A549 (cell line): ENCODE measurements around the gene TCP11X2. TPM values are rescaled to one million over a fixed set of nuclear protein-coding genes. Genes with fewer than 3 reads are reported as not detected.

Experiments used
- ATAC-seq, 2 experiments: fragments of 200-7000 bp in 1 of 2; fragments of >200 bp in 1 of 2; cut with Nextera tagmentation in 1 of 2; cut with Tn5 transposase in 1 of 2; 3 replicates each; pipeline versions ENCODE4 v1.8.0 to v1.9.1; 2018 to 2020; ENCODE audit warnings: mild to moderate bottlenecking in 1 of 2, moderate library complexity in 1 of 2
- CTCF ChIA-PET: fragments of 300-600 bp; sonication (Branson Sonifier 250); formaldehyde crosslinking; extraction: SDS; loops from one replicate; lab custom pipeline; 2021; ENCODE audit warnings: antibody characterized with exemption, inconsistent platforms; lab: Yijun Ruan, JAX
- POLR2A ChIA-PET: fragments of 350-600 bp; formaldehyde crosslinking; extraction: SDS; loops from one replicate; lab custom pipeline; 2021; ENCODE audit warnings: antibody characterized with exemption, inconsistent platforms; lab: Yijun Ruan, JAX
- DNase-seq, 2 experiments: peaks; one replicate each; pipeline versions ENCODE4 v3.0.0 to v3.0.0-alpha.2; 2011 to 2016; ENCODE audit warnings: low read depth in 1 of 2, low spot score in 1 of 2
- FAIRE-seq: peaks from 2 replicates; lab custom pipeline; 2011; peaks lifted over from hg19 to GRCh38; lab: Jason Lieb, UNC
- H3K27ac ChIP-seq, 2 experiments: fragments of >200 bp; sonication (Bioruptor Twin); formaldehyde crosslinking; 3 replicates each; pipeline ENCODE4 v1.5.1; 2016 to 2017
- H3K4me1 ChIP-seq: fragments of >200 bp; sonication (Bioruptor Twin); formaldehyde crosslinking; 3 replicates; pipeline ENCODE4 v1.6.1; 2016
- H3K4me2 ChIP-seq: fragments of >200 bp; sonication (Bioruptor Twin); formaldehyde crosslinking; 3 replicates; pipeline ENCODE4 v1.6.1; 2016
- H3K4me3 ChIP-seq: fragments of >200 bp; sonication (Bioruptor Twin); formaldehyde crosslinking; 3 replicates; pipeline ENCODE4 v1.5.1; 2016
- H3K9me3 ChIP-seq: fragments of >200 bp; sonication (Bioruptor Twin); formaldehyde crosslinking; 3 replicates; pipeline ENCODE4 v1.6.1; 2016
- BCL3 ChIP-seq: fragments of >200 bp; sonication (Bioruptor Twin); formaldehyde crosslinking; IDR thresholded peaks from 3 replicates; pipeline ENCODE4 v1.6.1; 2016
- CHD2 ChIP-seq: fragments of 150-350 bp; IDR thresholded peaks from 2 replicates; pipeline ENCODE4 v1.6.1; 2014; ENCODE audit warnings: low read length; ENCODE audit not compliant: partially characterized antibody
- CHD4 ChIP-seq: fragments of 200-600 bp; sonication (generic); IDR thresholded peaks from 2 replicates; pipeline ENCODE4 v1.6.1; 2016; ENCODE audit warnings: antibody characterized with exemption, mild to moderate bottlenecking, borderline replicate concordance
- EHF ChIP-seq: fragments of 250-450 bp; sonication (Bioruptor Pico); IDR thresholded peaks from 2 replicates; pipeline ENCODE4 v1.5.0; 2020; ENCODE audit warnings: mild to moderate bottlenecking
- ELK1 ChIP-seq: fragments of 150-350 bp; IDR thresholded peaks from 2 replicates; pipeline ENCODE4 v1.6.1; 2014; ENCODE audit warnings: low read depth, mild to moderate bottlenecking, low read length
- EP300 ChIP-seq, 2 experiments: fragments of >200 bp; sonication (Bioruptor Twin); formaldehyde crosslinking; IDR thresholded peaks; 2 replicates in 1 of 2; 3 replicates in 1 of 2; pipeline ENCODE4 v1.6.1; 2016 to 2017
- HES2 ChIP-seq: fragments of >200 bp; sonication (Bioruptor Twin); formaldehyde crosslinking; IDR thresholded peaks from 2 replicates; pipeline ENCODE4 v1.6.1; 2016
- HEYL ChIP-seq: fragments of 250-450 bp; sonication (Bioruptor Pico); IDR thresholded peaks from 2 replicates; pipeline ENCODE4 v1.8.0; 2021; ENCODE audit warnings: mild to moderate bottlenecking, moderate library complexity
- KDM5A ChIP-seq: fragments of 200-600 bp; sonication (generic); IDR thresholded peaks from 2 replicates; pipeline ENCODE4 v1.6.1; 2016; ENCODE audit warnings: antibody characterized with exemption, mild to moderate bottlenecking
- MAFK ChIP-seq: fragments of 450-650 bp; IDR thresholded peaks from 2 replicates; pipeline ENCODE4 v1.6.1; 2014; ENCODE audit not compliant: partially characterized antibody
- MAX ChIP-seq: IDR thresholded peaks from 2 replicates; pipeline ENCODE4 v1.6.1; 2012
- MYC ChIP-seq: IDR thresholded peaks from 2 replicates; pipeline ENCODE4 v1.6.1; 2012; ENCODE audit warnings: mild to moderate bottlenecking, inconsistent platforms, low read length, improper control_type of control experiment, borderline replicate concordance
- NFE2L2 ChIP-seq: fragments of 150-350 bp; conservative IDR thresholded peaks from 2 replicates; pipeline ENCODE4 v1.6.1; 2014; ENCODE audit warnings: low read length
- NPAS2 ChIP-seq: fragments of 250-450 bp; sonication (Bioruptor Pico); IDR thresholded peaks from 2 replicates; pipeline ENCODE4 v1.8.0; 2022; ENCODE audit warnings: mild to moderate bottlenecking, moderate library complexity, borderline replicate concordance
- NR3C1 ChIP-seq: fragments of >200 bp; sonication (Bioruptor Twin); formaldehyde crosslinking; IDR thresholded peaks from 3 replicates; pipeline ENCODE4 v1.6.1; 2017
- PHF8 ChIP-seq: fragments of 200-600 bp; sonication (generic); IDR thresholded peaks from 2 replicates; pipeline ENCODE4 v1.6.1; 2016; ENCODE audit warnings: low read depth, mild to moderate bottlenecking, antibody characterized with exemption, moderate library complexity, borderline replicate concordance
- POLR2A ChIP-seq: IDR thresholded peaks from 2 replicates; pipeline ENCODE4 v1.6.1; 2012; ENCODE audit warnings: mild to moderate bottlenecking, low read length
- POLR2AphosphoS2 ChIP-seq: conservative IDR thresholded peaks from 2 replicates; pipeline ENCODE4 v1.6.1; 2012; ENCODE audit warnings: low read length, improper control_type of control experiment, inconsistent platforms
- RAD21 ChIP-seq, 2 experiments: fragments of >200 bp in 1 of 2; sonication (Bioruptor Twin) in 1 of 2; formaldehyde crosslinking in 1 of 2; IDR thresholded peaks in 1 of 2; conservative IDR thresholded peaks in 1 of 2; 2 replicates in 1 of 2; 3 replicates in 1 of 2; pipeline ENCODE4 v1.6.1; 2012 to 2018; ENCODE audit warnings: inconsistent platforms in 1 of 2
- RNF2 ChIP-seq: fragments of 200-600 bp; sonication (generic); IDR thresholded peaks from 2 replicates; pipeline ENCODE4 v1.6.1; 2016; ENCODE audit warnings: low read depth, mild to moderate bottlenecking, antibody characterized with exemption, moderate library complexity, borderline replicate concordance
- TFCP2L1 ChIP-seq: fragments of 250-450 bp; sonication (Bioruptor Pico); IDR thresholded peaks from 2 replicates; pipeline ENCODE4 v1.5.0; 2021; ENCODE audit warnings: mild to moderate bottlenecking
- ZC3H11A ChIP-seq: fragments of 450-650 bp; IDR thresholded peaks from 2 replicates; pipeline ENCODE4 v1.6.1; 2014; ENCODE audit warnings: antibody characterized with exemption, mild to moderate bottlenecking
- ZFP36 ChIP-seq: fragments of 450-650 bp; IDR thresholded peaks from 2 replicates; pipeline ENCODE4 v1.6.1; 2014; ENCODE audit warnings: borderline replicate concordance; ENCODE audit not compliant: partially characterized antibody
- ZSCAN20 ChIP-seq: fragments of 250-450 bp; sonication (Bioruptor Pico); IDR thresholded peaks from 2 replicates; pipeline ENCODE4 v1.8.0; 2022; ENCODE audit warnings: mild to moderate bottlenecking, moderate library complexity
- WGBS: methylation state at CpG from one replicate; pipeline ENCODE4 v1.1.6; 2017; ENCODE audit errors: missing lambda C conversion rate; 5-methylcytosine and 5-hydroxymethylcytosine counted together
- polyA plus RNA-seq, 4 experiments: library from polyadenylated mRNA; depleted of rRNA in 3 of 4; stranded (reverse); fragments of >200 nt; fragmentation: RNase III in 1 of 4; extraction: RNeasy Plus Mini Kit Qiagen cat#74134 plus additional on column Dnase treatment in 1 of 4; gene quantifications; 2 replicates in 3 of 4; 3 replicates in 1 of 4; pipeline ENCODE4 v1.2.3, GENCODE V29; 2011 to 2017
- TF ChIP-seq, protein P1 (sequence below): IDR thresholded peaks from 2 replicates; pipeline ENCODE4 v1.6.1; 2012; ENCODE audit warnings: low read depth, borderline replicate concordance

The TCP11X2 gene
- polyA plus RNA-seq, 2 of the 4 experiments (the other 2 are of a cell fraction) = not detected

GRCh38 chrX:102515975-102516941, 44.6 kb upstream of the TCP11X2 start, which contains the start of gene TMSB15A:
TMSB15A (minus strand) TSS chrX:102516739.
- CTCF ChIA-PET = interaction anchor here (1.0 kb wide), 1 partner anchor 319 kb away, joined by 3 read pairs; no protein-coding TSS in a partner anchor

GRCh38 chrX:102514536-102514935, 42.9 kb upstream of the TCP11X2 start:
- TF ChIP-seq MAFK (peak; percentile 67), ELK1 (no peak), POLR2A (no peak), KDM5A (no peak), RNF2 (no peak)

More at GRCh38 chrX:102515975-102516941, 44.6 kb upstream of the TCP11X2 start, which contains the start of gene TMSB15A:
- Histone ChIP-seq H3K27ac (no peak within 1 kb of the TSS), H3K4me2 (peak within 1 kb of the TSS; percentile 96), H3K4me3 (peak within 1 kb of the TSS; percentile 42), H3K4me1 (no peaks in the 10 kb centered on the region), H3K9me3 (no peaks in the 10 kb centered on the region)
- WGBS = 10% methylated on average over 12 of the region's 62 CpGs
- DNase-seq = peak; percentile 33 to 53
- TF ChIP-seq CHD4 = no peak
- TF ChIP-seq PHF8 = no peak
- TF ChIP-seq POLR2A = no peak
- TF ChIP-seq MYC = no peak
- TF ChIP-seq, protein P1, sequence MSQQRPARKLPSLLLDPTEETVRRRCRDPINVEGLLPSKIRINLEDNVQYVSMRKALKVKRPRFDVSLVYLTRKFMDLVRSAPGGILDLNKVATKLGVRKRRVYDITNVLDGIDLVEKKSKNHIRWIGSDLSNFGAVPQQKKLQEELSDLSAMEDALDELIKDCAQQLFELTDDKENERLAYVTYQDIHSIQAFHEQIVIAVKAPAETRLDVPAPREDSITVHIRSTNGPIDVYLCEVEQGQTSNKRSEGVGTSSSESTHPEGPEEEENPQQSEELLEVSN = peak; percentile 80
- TF ChIP-seq TFCP2L1 (CRISPR knock-in tag) = no peak
- peak; percentile 48; the same call in 1 of the 2 replicates for TF ChIP-seq MAX
- no peak for TF ChIP-seq BCL3
- peak; percentile 95 to 96 for ATAC-seq
- POLR2A ChIA-PET = no interaction called here
- FAIRE-seq = no peak

DNA sequence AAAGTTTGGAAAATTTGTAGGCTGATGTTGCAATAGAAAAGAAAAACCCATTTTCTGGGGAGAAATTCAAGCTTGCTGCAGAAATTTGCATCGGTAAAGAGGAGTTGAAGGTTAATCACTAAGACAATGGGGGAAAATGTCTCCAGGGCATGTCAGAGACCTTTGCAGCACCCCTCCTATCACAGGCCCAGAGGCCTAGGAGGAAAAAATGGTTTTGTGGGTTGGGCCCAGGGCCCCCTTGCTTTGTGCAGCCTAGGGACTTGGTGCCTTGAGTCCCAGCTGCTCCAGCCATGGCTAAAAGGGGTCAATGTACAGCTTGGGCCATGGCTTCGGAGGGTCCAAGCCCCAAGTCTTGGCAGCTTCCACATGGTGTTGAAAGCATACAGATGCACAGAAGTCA, 27.1 kb upstream of the TCP11X2 start:
- POLR2A ChIA-PET = no interaction called here
- H3K4me2 ChIP-seq = no peak overlapping the region
- H3K4me3 ChIP-seq = no peak overlapping the region
- ATAC-seq = no peak
- TF ChIP-seq ZFP36 = peak; percentile 54
- TF ChIP-seq NFE2L2 = no peak
- TF ChIP-seq, all 56 proteins: peak for 1
- FAIRE-seq = no peak
- Histone ChIP-seq H3K9me3 (no peaks in the 10 kb centered on the region), H3K4me1 (no peaks in the 10 kb centered on the region), H3K27ac (no peak overlapping the region)
- CTCF ChIA-PET = no interaction called here
- WGBS = 28% methylated on average over 2 of the region's 2 CpGs
- no peak for DNase-seq

More at GRCh38 chrX:102514536-102514935, 42.9 kb upstream of the TCP11X2 start:
- no peak for DNase-seq
- Histone ChIP-seq H3K9me3 (no peaks in the 10 kb centered on the region), H3K4me1 (no peaks in the 10 kb centered on the region), H3K4me3 (no peak overlapping the region), H3K4me2 (no peak overlapping the region), H3K27ac (no peak overlapping the region)
- ATAC-seq = no peak
- 79% methylated on average over 1 of the region's 1 CpG for WGBS
- POLR2A ChIA-PET = no interaction called here
- no peak for FAIRE-seq
- CTCF ChIA-PET = no interaction called here

DNA sequence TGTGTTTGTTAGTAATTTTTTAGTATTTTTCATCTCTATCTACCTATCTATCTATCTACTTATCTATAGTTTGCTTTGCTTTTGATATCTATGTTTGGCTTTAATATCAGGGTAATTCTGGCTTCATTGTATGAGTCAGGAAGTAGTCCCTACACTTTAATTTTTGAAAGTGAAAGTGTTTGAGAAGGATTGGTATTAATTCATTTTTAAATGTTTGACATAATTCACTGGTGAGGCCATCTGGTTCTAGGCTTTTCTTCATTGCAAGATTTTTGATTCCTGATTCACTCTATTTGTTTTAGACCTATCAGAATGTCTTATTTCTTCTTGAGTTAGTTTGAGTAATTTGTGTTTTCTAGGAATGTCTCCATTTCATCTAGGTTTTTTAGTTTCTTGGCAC, 20.2 kb upstream of the TCP11X2 start:
- no peak for ATAC-seq
- DNase-seq = no peak
- Histone ChIP-seq H3K4me2 (no peak overlapping the region), H3K4me3 (no peak overlapping the region), H3K27ac (no peak overlapping the region), H3K4me1 (no peaks in the 10 kb centered on the region), H3K9me3 (no peaks in the 10 kb centered on the region)
- ChIA-PET POLR2A (no interaction called here), CTCF (no interaction called here)
- no peak for FAIRE-seq
- TF ChIP-seq CHD2 (no peak), EHF (CRISPR knock-in tag) (no peak), HEYL (CRISPR knock-in tag) (no peak), NPAS2 (CRISPR knock-in tag) (no peak), HES2 (no peak), NR3C1 (no peak), EP300 (IDR thresholded peaks at IDR 0.05) (no peak), ZC3H11A (no peak), ZSCAN20 (CRISPR knock-in tag) (no peak), RAD21 (conservative IDR thresholded peaks at IDR 0.05 in 1 of 2, IDR thresholded peaks at IDR 0.05 in 1 of 2) (no peak), CHD4 (no peak), POLR2AphosphoS2 (no peak)
